Muscle layer of colon (tissue), 2 donors: ENCODE measurements around the gene AKR1B1.

Source experiments
- H3K27ac ChIP-seq: one replicate; pipeline ENCODE4 v1.7.0; 2013; ENCODE audit warnings: low read depth, mild to moderate bottlenecking, low read length, moderate library complexity
- H3K27me3 ChIP-seq, 2 donors: one replicate each; pipeline ENCODE4 v1.7.0; 2013; ENCODE audit warnings: low read length in 2 of 2, mild to moderate bottlenecking in 2 of 2; ENCODE audit not compliant: insufficient read depth in 2 of 2, control insufficient read depth in 1 of 2
- H3K36me3 ChIP-seq: one replicate; pipeline ENCODE4 v1.7.0; 2013; ENCODE audit warnings: mild to moderate bottlenecking, low read length; ENCODE audit not compliant: insufficient read depth
- H3K4me1 ChIP-seq: one replicate; pipeline ENCODE4 v1.7.0; 2013; ENCODE audit warnings: mild to moderate bottlenecking, low read length; ENCODE audit not compliant: insufficient read depth
- H3K4me3 ChIP-seq, 2 donors: one replicate each; pipeline ENCODE4 v1.7.0; 2013; ENCODE audit warnings: low read length in 2 of 2, low read depth in 1 of 2, mild to moderate bottlenecking in 1 of 2, moderate library complexity in 1 of 2
- H3K9ac ChIP-seq: one replicate; pipeline ENCODE4 v1.7.0; 2013; ENCODE audit warnings: low read length
- H3K9me3 ChIP-seq: one replicate; pipeline ENCODE4 v1.7.0; 2013; ENCODE audit warnings: mild to moderate bottlenecking, low read length
- donor health status: abdominal sarcoma.
- donor health status: Adenocarcinoma of cecum.

Gene AKR1B1

GRCh38 chr7:134452991-134453473, 5.9 kb downstream of the AKR1B1 start:
- H3K9ac ChIP-seq, result no peak overlapping the region
- no peaks in the 10 kb centered on the region for H3K27me3 ChIP-seq
- H3K36me3 ChIP-seq, result peaks cover 32% of the 10 kb centered on the region
- H3K9me3 ChIP-seq, result no peaks in the 10 kb centered on the region
- H3K4me3 ChIP-seq, result no peak overlapping the region
- H3K4me1 ChIP-seq, result peaks cover 15% of the 10 kb centered on the region
- no peak overlapping the region for H3K27ac ChIP-seq

GRCh38 chr7:134452419-134452838, 6.5 kb downstream of the AKR1B1 start:
- peaks cover 38% of the 10 kb centered on the region for H3K36me3 ChIP-seq
- no peak overlapping the region for H3K9ac ChIP-seq
- H3K27ac ChIP-seq, result no peak overlapping the region
- H3K4me1 ChIP-seq, result peaks cover 9% of the 10 kb centered on the region
- no peaks in the 10 kb centered on the region for H3K9me3 ChIP-seq
- no peaks in the 10 kb centered on the region for H3K27me3 ChIP-seq
- H3K4me3 ChIP-seq, result no peak overlapping the region

DNA sequence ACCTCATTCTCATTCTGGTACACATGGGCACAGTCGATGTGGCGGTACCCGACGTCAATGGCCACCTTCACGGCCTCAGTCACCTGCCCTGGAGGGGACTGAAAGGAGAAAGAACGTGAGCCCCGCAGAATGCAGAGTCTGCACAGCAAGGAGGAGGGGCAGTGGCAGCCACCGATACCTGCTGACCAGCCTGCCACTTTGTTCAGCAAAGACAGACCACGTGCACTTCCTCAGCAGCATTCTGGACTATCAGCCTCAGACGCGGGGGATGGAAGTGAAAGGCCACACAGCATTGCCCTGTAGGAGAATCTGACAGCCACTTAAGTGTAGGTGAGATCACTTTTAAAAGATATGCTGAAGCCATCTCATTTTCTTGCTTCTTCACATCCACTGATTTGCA, 7.2 kb downstream of the AKR1B1 start:
- Histone ChIP-seq H3K4me3 (no peak overlapping the region), H3K4me1 (peaks cover 8% of the 10 kb centered on the region), H3K36me3 (peaks cover 45% of the 10 kb centered on the region), H3K27me3 (no peaks in the 10 kb centered on the region), H3K9me3 (no peaks in the 10 kb centered on the region), H3K27ac (no peak overlapping the region), H3K9ac (no peak overlapping the region)

GRCh38 chr7:134450294-134451000, 8.5 kb downstream of the AKR1B1 start:
- Histone ChIP-seq H3K27me3 (no peaks in the 10 kb centered on the region), H3K4me3 (no peak overlapping the region), H3K9ac (no peak overlapping the region), H3K27ac (no peak overlapping the region), H3K36me3 (peaks cover 56% of the 10 kb centered on the region), H3K9me3 (no peaks in the 10 kb centered on the region), H3K4me1 (peaks cover 8% of the 10 kb centered on the region)

DNA sequence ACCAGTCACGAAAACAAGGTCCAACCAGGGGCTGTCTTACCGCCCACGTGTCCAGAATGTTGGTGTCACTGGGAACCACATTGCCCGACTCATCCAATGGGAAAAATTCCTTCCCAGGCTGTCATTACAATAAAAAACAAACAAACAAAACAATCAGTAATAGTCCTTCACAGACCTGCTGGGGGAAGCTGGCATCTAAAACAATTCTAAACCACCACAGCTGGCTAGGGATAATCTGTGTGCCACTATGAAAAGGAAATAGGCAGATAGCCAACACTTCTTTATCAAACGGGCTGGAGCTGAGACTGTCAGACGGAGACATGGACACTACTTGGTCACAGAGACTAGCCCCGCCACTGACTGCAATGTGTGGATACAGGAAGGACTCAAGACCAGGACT, 9.2 kb downstream of the AKR1B1 start:
- peaks cover 4% of the 10 kb centered on the region for H3K4me1 ChIP-seq
- no peaks in the 10 kb centered on the region for H3K9me3 ChIP-seq
- no peak overlapping the region for H3K27ac ChIP-seq
- H3K4me3 ChIP-seq, result no peak overlapping the region
- H3K27me3 ChIP-seq, result no peaks in the 10 kb centered on the region
- H3K36me3 ChIP-seq, result peaks cover 63% of the 10 kb centered on the region
- H3K9ac ChIP-seq, result no peak overlapping the region

GRCh38 chr7:134448356-134449229, 10.3 kb downstream of the AKR1B1 start:
- no peaks in the 10 kb centered on the region for H3K27me3 ChIP-seq
- no peak overlapping the region for H3K4me3 ChIP-seq
- H3K4me1 ChIP-seq, result no peaks in the 10 kb centered on the region
- H3K9me3 ChIP-seq, result no peaks in the 10 kb centered on the region
- peaks cover 74% of the 10 kb centered on the region for H3K36me3 ChIP-seq
- H3K27ac ChIP-seq, result no peak overlapping the region
- no peak overlapping the region for H3K9ac ChIP-seq

DNA sequence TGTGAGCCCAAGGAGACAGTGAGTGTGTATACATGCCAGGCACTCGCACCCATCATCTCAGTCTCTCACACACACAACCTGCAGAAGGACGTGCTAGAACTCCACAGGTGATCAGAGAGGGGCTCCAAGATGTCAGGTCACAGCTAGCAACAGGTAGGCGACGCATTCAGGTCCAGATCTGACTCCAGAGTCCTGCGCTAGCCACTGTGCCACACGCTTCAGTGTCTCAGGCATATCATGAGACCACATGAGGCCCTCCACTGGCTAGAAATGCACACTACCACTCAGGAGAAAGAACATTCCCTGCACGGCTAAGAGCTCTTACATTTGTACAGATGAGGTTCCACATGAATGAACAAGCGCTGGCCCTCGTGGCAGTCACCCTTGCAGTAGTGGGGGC, 11.5 kb downstream of the AKR1B1 start:
- H3K36me3 ChIP-seq, result peaks cover 78% of the 10 kb centered on the region
- H3K4me3 ChIP-seq, result no peak overlapping the region
- H3K27ac ChIP-seq, result no peak overlapping the region
- H3K9me3 ChIP-seq, result no peaks in the 10 kb centered on the region
- no peaks in the 10 kb centered on the region for H3K4me1 ChIP-seq
- no peaks in the 10 kb centered on the region for H3K27me3 ChIP-seq
- no peak overlapping the region for H3K9ac ChIP-seq

DNA sequence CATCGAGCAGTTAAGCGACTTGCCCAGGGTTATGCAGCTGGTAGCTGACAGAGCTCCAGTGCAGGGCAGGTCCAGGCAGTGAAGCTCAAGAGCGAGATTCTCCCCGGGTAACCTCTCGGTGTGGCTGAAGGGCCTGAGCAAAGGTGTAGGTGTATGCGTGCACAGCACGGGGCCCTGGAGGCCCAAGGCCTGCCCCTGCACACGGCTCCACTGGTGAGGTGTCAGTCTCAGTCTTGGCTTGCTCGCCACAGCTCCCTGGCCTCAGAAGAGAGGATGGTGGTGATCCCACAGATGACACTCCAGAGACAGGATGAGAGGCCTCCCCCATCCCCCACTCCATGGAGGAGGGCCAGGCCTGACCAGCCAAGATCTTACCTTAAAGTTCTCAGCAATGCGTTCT, 12.0 kb downstream of the AKR1B1 start:
- Histone ChIP-seq H3K36me3 (peaks cover 80% of the 10 kb centered on the region), H3K9me3 (no peaks in the 10 kb centered on the region), H3K4me3 (no peak overlapping the region), H3K27me3 (no peaks in the 10 kb centered on the region), H3K27ac (no peak overlapping the region), H3K9ac (no peak overlapping the region), H3K4me1 (no peaks in the 10 kb centered on the region)

- Histone ChIP-seq H3K36me3 (peaks cover 85% of the 10 kb centered on the region), H3K27ac (no peak overlapping the region), H3K9ac (no peak overlapping the region), H3K9me3 (no peaks in the 10 kb centered on the region), H3K4me3 (no peak overlapping the region), H3K27me3 (no peaks in the 10 kb centered on the region), H3K4me1 (no peaks in the 10 kb centered on the region)
Observed at GRCh38 chr7:134446446-134446845, 12.5 kb downstream of the AKR1B1 start.

GRCh38 chr7:134444961-134445315, 14.0 kb downstream of the AKR1B1 start:
- Histone ChIP-seq H3K27ac (no peak overlapping the region), H3K27me3 (no peaks in the 10 kb centered on the region), H3K9ac (no peak overlapping the region), H3K36me3 (peaks cover 71% of the 10 kb centered on the region), H3K4me3 (no peak overlapping the region), H3K4me1 (no peaks in the 10 kb centered on the region), H3K9me3 (no peaks in the 10 kb centered on the region)

DNA sequence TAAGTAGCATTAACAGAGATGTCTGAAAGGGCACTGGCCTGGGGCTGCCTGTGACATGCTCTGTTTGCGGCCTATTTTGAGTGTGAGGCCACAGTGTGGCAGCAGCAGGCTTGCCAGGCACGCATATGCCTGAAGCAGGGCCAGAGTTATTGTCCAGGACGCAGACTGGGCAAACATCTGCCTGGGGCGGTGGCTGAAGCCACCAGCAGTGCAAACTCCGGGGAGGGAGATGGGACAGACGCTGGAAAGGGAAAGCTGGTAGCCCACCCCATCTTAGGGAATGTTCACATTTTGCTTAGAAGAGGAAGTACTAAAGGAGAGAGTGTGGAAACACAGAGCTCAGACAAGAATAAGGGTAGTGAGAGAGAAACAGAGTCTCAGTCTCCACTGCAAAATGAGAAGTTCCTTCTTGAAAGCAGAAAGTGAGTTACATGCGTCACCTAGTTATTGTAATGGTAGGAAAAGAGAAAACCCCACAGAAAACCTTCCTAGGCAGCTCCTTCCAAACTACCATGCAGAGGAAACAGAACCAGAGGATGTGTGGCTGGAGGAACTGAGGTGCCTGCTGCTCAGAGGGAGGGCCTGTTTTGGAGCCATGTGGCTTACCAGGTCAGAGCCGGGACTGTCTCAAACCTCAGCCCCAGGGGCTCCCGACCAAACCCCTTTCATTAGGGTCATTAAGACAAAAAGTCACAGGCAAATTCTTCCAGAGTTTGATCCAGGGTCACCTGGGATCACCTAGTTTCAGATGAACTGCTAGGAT, 14.5 kb downstream of the AKR1B1 start:
- no peak overlapping the region for H3K9ac ChIP-seq
- H3K36me3 ChIP-seq, result peaks cover 65% of the 10 kb centered on the region
- H3K27me3 ChIP-seq, result no peaks in the 10 kb centered on the region
- no peak overlapping the region for H3K4me3 ChIP-seq
- H3K4me1 ChIP-seq, result no peaks in the 10 kb centered on the region
- no peak overlapping the region for H3K27ac ChIP-seq
- no peaks in the 10 kb centered on the region for H3K9me3 ChIP-seq
